Measurements from ENCODE around the gene PDZD4.

The PDZD4 gene

GRCh38 chrX:153792368-153792767 is 38.0 kb downstream of the PDZD4 start:
- no peak for TF ChIP-seq TAF1 (IDR thresholded peaks at IDR 0.05; ENCODE audit: low read depth)
- no peak for TF ChIP-seq TEAD4 (IDR thresholded peaks at IDR 0.05)
- TF ChIP-seq TCF12 (IDR thresholded peaks at IDR 0.05; ENCODE audit: low read depth) = no peak
- TF ChIP-seq EP300 (IDR thresholded peaks at IDR 0.05; ENCODE audit: borderline replicate concordance) = no peak
- no peak for TF ChIP-seq ZBTB7A (IDR thresholded peaks at IDR 0.05; ENCODE audit: low read depth)
- no peak for TF ChIP-seq RAD21 (IDR thresholded peaks at IDR 0.05; ENCODE audit: low read depth)
- TF ChIP-seq FOXM1 (IDR thresholded peaks at IDR 0.05; ENCODE audit: borderline replicate concordance, low read depth) = no peak
- TF ChIP-seq MAX (IDR thresholded peaks at IDR 0.05) = no peak
- TF ChIP-seq NFIC (IDR thresholded peaks at IDR 0.05) = no peak
- TF ChIP-seq EGR1 (IDR thresholded peaks at IDR 0.05) = no peak
- no peak for TF ChIP-seq CREB1 (IDR thresholded peaks at IDR 0.05; ENCODE audit: low read depth)
- no peak for TF ChIP-seq CEBPB (IDR thresholded peaks at IDR 0.05)
- no peak for TF ChIP-seq REST (IDR thresholded peaks at IDR 0.05; ENCODE audit: low read depth)
- no peak for TF ChIP-seq YY1 (IDR thresholded peaks at IDR 0.05; ENCODE audit: low read depth)
- no peak for TF ChIP-seq USF1 (IDR thresholded peaks at IDR 0.05)

- TF ChIP-seq USF1 (IDR thresholded peaks at IDR 0.05) = no peak
- no peak for TF ChIP-seq MAX (IDR thresholded peaks at IDR 0.05)
- no peak for TF ChIP-seq ZBTB7A (IDR thresholded peaks at IDR 0.05; ENCODE audit: low read depth)
- TF ChIP-seq NFIC (IDR thresholded peaks at IDR 0.05) = no peak
- TF ChIP-seq TAF1 (IDR thresholded peaks at IDR 0.05; ENCODE audit: low read depth) = no peak
- no peak for TF ChIP-seq EP300 (IDR thresholded peaks at IDR 0.05; ENCODE audit: borderline replicate concordance)
- no peak for TF ChIP-seq REST (IDR thresholded peaks at IDR 0.05; ENCODE audit: low read depth)
- no peak for TF ChIP-seq RAD21 (IDR thresholded peaks at IDR 0.05; ENCODE audit: low read depth)
- TF ChIP-seq EGR1 (IDR thresholded peaks at IDR 0.05) = no peak
- no peak for TF ChIP-seq TCF12 (IDR thresholded peaks at IDR 0.05; ENCODE audit: low read depth)
- no peak for TF ChIP-seq YY1 (IDR thresholded peaks at IDR 0.05; ENCODE audit: low read depth)
- no peak for TF ChIP-seq CREB1 (IDR thresholded peaks at IDR 0.05; ENCODE audit: low read depth)
- no peak for TF ChIP-seq TEAD4 (IDR thresholded peaks at IDR 0.05)
- no peak for TF ChIP-seq CEBPB (IDR thresholded peaks at IDR 0.05)
- no peak for TF ChIP-seq FOXM1 (IDR thresholded peaks at IDR 0.05; ENCODE audit: borderline replicate concordance, low read depth)
Observed at GRCh38 chrX:153791104-153791852, 39.1 kb downstream of the PDZD4 start.

GRCh38 chrX:153789654-153790053 is 40.7 kb downstream of the PDZD4 start:
- TF ChIP-seq CEBPB (IDR thresholded peaks at IDR 0.05) (no peak), ZBTB7A (IDR thresholded peaks at IDR 0.05; ENCODE audit: low read depth) (no peak), EP300 (IDR thresholded peaks at IDR 0.05; ENCODE audit: borderline replicate concordance) (no peak), USF1 (IDR thresholded peaks at IDR 0.05) (no peak), TAF1 (IDR thresholded peaks at IDR 0.05; ENCODE audit: low read depth) (no peak)

GRCh38 chrX:153786669-153787068 is 43.7 kb downstream of the PDZD4 start:
- no peak for TF ChIP-seq CREB1 (IDR thresholded peaks at IDR 0.05; ENCODE audit: low read depth)
- no peak for TF ChIP-seq MAX (IDR thresholded peaks at IDR 0.05)
- TF ChIP-seq TAF1 (IDR thresholded peaks at IDR 0.05; ENCODE audit: low read depth) = no peak
- no peak for TF ChIP-seq NFIC (IDR thresholded peaks at IDR 0.05)
- no peak for TF ChIP-seq USF1 (IDR thresholded peaks at IDR 0.05)
- no peak for TF ChIP-seq REST (IDR thresholded peaks at IDR 0.05; ENCODE audit: low read depth)
- TF ChIP-seq CEBPB (IDR thresholded peaks at IDR 0.05) = no peak
- TF ChIP-seq EP300 (IDR thresholded peaks at IDR 0.05; ENCODE audit: borderline replicate concordance) = no peak
- no peak for TF ChIP-seq ZBTB7A (IDR thresholded peaks at IDR 0.05; ENCODE audit: low read depth)
- no peak for TF ChIP-seq RAD21 (IDR thresholded peaks at IDR 0.05; ENCODE audit: low read depth)
- TF ChIP-seq FOXM1 (IDR thresholded peaks at IDR 0.05; ENCODE audit: borderline replicate concordance, low read depth) = no peak
- TF ChIP-seq EGR1 (IDR thresholded peaks at IDR 0.05) = no peak

Data from Ishikawa (cell line).